Right atrium auricular region (tissue), 2 donors: ENCODE measurements around the gene CACNA2D3. TPM values are rescaled to one million over a fixed set of nuclear protein-coding genes. Genes with fewer than 3 reads are reported as not detected.

Experiments
- DNase-seq: peaks from one replicate; pipeline ENCODE4 v3.0.0-alpha.2; 2019; ENCODE audit warnings: low spot score
- H3K27ac ChIP-seq, 2 donors: fragments of 200-600 bp; sonication (generic); 1 replicate in 1 of 2; 2 replicates in 1 of 2; pipeline ENCODE4 v1.5.1; 2016 to 2019
- H3K27me3 ChIP-seq, 2 donors: fragments of 200-600 bp; sonication (generic); one replicate each; pipeline versions ENCODE4 v1.5.1 to v1.6.0; 2017 to 2019
- H3K36me3 ChIP-seq: fragments of 200-600 bp; sonication (generic); one replicate; pipeline ENCODE4 v1.5.1; 2016
- H3K4me1 ChIP-seq, 2 donors: fragments of 200-600 bp; sonication (generic); one replicate each; pipeline versions ENCODE4 v1.5.1 to v1.6.0; 2017 to 2019
- H3K4me3 ChIP-seq, 2 donors: fragments of 200-600 bp; sonication (generic); 1 replicate in 1 of 2; 2 replicates in 1 of 2; pipeline ENCODE4 v1.5.1; 2017 to 2019; ENCODE audit warnings: mild to moderate bottlenecking in 1 of 2, moderate library complexity in 1 of 2
- H3K9me3 ChIP-seq, 2 donors: fragments of 200-600 bp; sonication (generic); one replicate each; pipeline ENCODE4 v1.5.1; 2019
- total RNA-seq, 2 donors: library from RNA; depleted of rRNA; stranded (reverse); fragments of >200 nt; gene quantifications; one replicate each; pipeline ENCODE4 v1.1.0, GENCODE V29; 2016
- TF ChIP-seq, protein P1 (sequence below), 2 donors: fragments of 200-600 bp; sonication (generic); IDR thresholded peaks; one replicate each; pipeline ENCODE4 v1.5.1; 2019; ENCODE audit warnings: antibody characterized with exemption in 2 of 2

Gene CACNA2D3
- total RNA-seq, 2 donors from 2014 or later = 10.9 to 17.2 TPM

GRCh38 chr3:54917862-54918261 is 795.5 kb downstream of the CACNA2D3 start:
- Histone ChIP-seq H3K9me3 (no peaks in the 10 kb centered on the region), H3K36me3 (no peaks in the 10 kb centered on the region), H3K4me1 (no peaks in the 10 kb centered on the region), H3K27me3 (no peaks in the 10 kb centered on the region), H3K27ac (no peak overlapping the region), H3K4me3 (no peak overlapping the region)
- DNase-seq = no peak
- TF ChIP-seq, protein P1, sequence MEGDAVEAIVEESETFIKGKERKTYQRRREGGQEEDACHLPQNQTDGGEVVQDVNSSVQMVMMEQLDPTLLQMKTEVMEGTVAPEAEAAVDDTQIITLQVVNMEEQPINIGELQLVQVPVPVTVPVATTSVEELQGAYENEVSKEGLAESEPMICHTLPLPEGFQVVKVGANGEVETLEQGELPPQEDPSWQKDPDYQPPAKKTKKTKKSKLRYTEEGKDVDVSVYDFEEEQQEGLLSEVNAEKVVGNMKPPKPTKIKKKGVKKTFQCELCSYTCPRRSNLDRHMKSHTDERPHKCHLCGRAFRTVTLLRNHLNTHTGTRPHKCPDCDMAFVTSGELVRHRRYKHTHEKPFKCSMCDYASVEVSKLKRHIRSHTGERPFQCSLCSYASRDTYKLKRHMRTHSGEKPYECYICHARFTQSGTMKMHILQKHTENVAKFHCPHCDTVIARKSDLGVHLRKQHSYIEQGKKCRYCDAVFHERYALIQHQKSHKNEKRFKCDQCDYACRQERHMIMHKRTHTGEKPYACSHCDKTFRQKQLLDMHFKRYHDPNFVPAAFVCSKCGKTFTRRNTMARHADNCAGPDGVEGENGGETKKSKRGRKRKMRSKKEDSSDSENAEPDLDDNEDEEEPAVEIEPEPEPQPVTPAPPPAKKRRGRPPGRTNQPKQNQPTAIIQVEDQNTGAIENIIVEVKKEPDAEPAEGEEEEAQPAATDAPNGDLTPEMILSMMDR (IDR thresholded peaks at IDR 0.05) = no peak

- DNase-seq = no peak
- no peak overlapping the region for H3K27ac ChIP-seq
- H3K9me3 ChIP-seq = no peaks in the 10 kb centered on the region
- H3K27me3 ChIP-seq = no peaks in the 10 kb centered on the region
- H3K36me3 ChIP-seq = no peaks in the 10 kb centered on the region
- TF ChIP-seq, protein P1 (IDR thresholded peaks at IDR 0.05) = no peak
- H3K4me3 ChIP-seq = no peak overlapping the region
- H3K4me1 ChIP-seq = no peaks in the 10 kb centered on the region
Measured at GRCh38 chr3:54918516-54918915, 796.2 kb downstream of the CACNA2D3 start.

DNA sequence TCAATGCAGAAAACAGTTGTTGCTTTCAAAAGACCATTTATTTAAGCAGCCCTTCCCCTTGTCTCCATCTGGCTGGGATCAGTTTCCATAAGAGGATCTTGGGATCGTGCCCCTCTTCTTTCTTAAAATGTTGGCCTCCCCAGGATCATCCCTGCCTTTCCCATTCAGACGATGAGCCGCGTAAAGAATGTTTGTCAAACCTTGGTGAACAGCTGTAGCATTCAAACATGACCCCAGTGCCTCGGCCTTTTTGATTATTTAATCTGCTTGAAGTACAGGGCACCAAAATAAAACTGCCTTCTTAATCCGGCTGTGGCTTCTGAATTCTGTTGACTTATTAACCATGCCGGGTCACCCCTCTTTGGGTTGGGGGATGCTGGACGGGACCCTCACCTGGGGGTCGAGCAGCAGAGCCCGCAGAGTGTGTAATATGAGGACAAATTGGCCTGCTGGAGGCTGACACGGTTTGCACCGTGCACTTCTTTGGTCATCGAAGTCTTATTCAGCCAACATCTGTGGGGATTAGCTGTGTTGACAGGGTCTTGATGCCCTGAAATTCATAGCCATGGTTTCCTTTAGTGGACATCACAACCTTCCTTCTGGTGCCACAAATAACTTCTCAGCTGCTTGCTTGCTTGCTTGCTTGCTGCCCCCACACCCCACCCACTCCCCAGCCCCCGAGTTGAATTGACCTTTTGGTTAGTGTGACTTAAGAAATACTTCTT is 805.9 kb downstream of the CACNA2D3 start, which contains the start of gene LRTM1:
Gene LRTM1, minus strand, starts transcription at position 14 of the 725 bp plus-strand sequence. CDS start 148 bp downstream, outside the sequence.
- DNase-seq = no peak
- TF ChIP-seq, protein P1 (IDR thresholded peaks at IDR 0.05) = no peak
- no peak within 1 kb of the TSS for H3K27ac ChIP-seq
- H3K36me3 ChIP-seq = no peaks in the 10 kb centered on the region
- peaks cover 0 to 6% of the 10 kb centered on the region in 2 donors for H3K4me1 ChIP-seq
- H3K27me3 ChIP-seq = no peaks in the 10 kb centered on the region
- no peak within 1 kb of the TSS for H3K4me3 ChIP-seq
- no peaks in the 10 kb centered on the region for H3K9me3 ChIP-seq

DNA sequence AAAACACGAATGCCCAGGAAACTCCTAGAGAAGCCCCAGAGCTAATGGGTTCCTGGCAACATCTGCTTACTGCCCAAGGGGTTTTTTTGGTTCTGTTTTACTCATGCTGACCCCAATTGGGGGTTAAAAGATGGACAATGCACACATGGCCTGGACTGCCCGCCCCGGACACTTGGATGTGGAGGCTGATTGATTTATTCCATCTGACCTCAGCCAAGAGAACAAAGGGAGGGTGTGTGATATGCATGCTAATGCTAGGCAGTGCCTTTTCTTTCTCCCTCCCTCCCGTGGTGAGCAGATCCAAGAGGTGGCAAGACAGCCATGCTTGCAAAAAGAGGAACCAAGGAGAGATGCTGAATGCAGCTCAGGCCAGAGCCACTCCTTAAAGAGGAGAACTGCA is 808.8 kb downstream of the CACNA2D3 start:
- H3K36me3 ChIP-seq = no peaks in the 10 kb centered on the region
- H3K9me3 ChIP-seq = no peaks in the 10 kb centered on the region
- H3K4me3 ChIP-seq = no peak overlapping the region
- TF ChIP-seq, protein P1 (IDR thresholded peaks at IDR 0.05) = no peak
- no peak for DNase-seq
- H3K27ac ChIP-seq = no peak overlapping the region
- no peaks in the 10 kb centered on the region for H3K27me3 ChIP-seq
- peaks cover 0 to 6% of the 10 kb centered on the region in 2 donors for H3K4me1 ChIP-seq

DNA sequence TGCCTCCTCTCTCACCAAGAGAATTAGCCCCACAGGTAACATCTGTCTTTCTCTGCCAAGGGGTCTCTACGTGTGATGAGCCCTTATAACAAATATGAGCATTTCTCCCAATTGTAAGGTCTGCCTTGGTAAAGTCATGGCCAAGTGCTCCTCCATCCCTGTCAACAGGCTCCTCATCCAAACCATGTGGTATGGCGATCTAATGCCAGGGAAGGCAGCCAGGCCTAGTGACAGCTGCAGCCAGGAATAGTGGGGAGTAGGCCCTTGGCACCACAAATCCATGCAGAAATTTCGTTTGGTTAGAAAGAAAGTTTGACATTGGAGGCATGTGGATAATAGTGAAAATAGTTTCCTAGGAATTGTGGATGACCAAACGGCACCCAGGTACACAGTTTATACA is 810.3 kb downstream of the CACNA2D3 start:
- Histone ChIP-seq H3K36me3 (no peaks in the 10 kb centered on the region), H3K4me3 (no peak overlapping the region), H3K27me3 (no peaks in the 10 kb centered on the region), H3K9me3 (no peaks in the 10 kb centered on the region), H3K27ac (no peak overlapping the region), H3K4me1 (peaks cover 0 to 6% of the 10 kb centered on the region in 2 donors)
- TF ChIP-seq, protein P1 (IDR thresholded peaks at IDR 0.05) = no peak
- DNase-seq = no peak

DNA sequence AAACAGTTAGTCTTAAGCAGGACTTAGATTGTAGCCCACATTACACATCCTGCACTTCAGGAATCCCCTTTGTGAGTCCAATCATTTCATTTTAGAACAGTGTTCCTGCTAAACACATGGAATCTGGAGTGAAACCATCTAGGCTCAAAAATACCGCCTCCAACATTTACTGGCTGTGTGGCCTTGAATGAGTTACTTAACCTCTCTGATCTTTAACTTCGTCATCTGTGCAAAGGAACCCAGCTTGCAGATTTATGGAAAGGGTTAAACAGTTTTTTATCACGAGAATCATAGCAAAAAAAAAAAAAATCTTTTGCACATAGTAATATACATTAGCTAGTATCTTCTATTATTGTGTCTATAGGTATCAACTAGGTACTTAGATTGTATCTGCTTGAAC is 813.5 kb downstream of the CACNA2D3 start:
- no peak overlapping the region for H3K4me3 ChIP-seq
- H3K36me3 ChIP-seq = no peaks in the 10 kb centered on the region
- no peaks in the 10 kb centered on the region for H3K9me3 ChIP-seq
- H3K4me1 ChIP-seq = peaks cover 0 to 6% of the 10 kb centered on the region in 2 donors
- no peak overlapping the region for H3K27ac ChIP-seq
- H3K27me3 ChIP-seq = no peaks in the 10 kb centered on the region
- TF ChIP-seq, protein P1 (IDR thresholded peaks at IDR 0.05) = no peak
- no peak for DNase-seq
